ENCODE measurements around the gene MYO18B.

Gene MYO18B

DNA sequence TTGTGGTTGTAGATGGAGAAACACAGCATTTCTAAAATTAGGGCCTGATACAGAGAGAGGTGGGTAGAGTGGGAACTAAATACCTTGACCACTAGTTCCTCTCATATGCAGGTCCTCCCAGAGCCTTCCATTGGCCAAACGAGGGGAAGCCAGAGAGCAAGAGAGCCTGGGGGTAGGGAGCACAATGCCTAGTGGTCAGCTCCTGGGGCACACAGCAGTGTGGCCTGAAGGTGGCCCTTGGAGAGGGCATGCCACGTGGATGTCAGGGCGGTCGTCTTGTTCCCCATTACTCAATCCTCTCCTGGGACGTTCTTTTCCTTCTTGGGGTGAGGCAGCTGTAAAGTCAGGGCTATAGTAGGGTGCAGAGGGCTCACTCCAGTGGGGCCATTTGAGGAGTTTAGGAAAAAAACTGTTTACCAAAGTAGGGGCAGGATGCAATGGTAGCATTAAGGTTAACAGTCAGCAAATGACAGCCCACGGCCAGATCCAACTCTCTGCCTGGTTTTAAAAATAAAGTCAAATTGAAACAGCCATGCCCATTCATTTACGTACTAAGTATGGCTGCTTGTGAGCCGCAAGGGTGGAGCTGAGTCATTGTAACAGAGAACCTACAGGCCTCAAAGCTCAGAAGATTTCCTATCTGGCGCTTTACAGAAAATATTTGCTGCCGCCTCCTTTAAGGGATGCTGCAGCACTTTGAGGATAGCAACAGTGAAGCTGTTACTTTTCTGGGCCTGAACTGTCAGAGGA is 7.6 kb downstream of the MYO18B start:
- no peak for DNase-seq

DNA sequence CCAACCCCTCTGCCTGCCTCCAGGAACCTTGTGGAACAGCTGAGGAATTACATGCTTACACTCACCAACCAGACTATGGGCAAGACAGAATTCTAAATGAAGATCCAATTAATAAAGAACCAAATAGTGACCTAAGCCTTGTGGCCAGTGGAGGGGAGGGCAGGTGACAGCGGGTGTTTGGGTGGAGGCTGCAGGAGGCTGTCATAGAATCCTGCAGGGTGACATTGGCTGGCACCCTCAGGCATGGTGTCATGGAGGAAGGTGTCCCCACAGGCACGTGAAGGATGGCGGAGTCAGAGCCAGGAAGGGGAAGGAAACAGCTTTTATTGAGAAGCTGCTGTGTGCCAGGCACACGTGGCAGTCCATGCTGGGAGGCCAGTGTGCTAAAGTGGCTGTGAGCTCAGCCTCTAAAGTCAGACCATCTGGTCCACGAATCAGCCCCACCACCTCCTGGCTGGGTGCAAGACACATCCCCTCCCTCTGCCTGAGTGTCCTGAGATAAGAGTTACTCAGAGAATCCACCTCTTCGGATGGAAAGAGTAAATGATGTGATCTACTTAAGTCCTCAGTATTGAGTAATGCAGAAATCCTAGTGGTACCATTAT is 8.7 kb downstream of the MYO18B start:
- no peak for DNase-seq

DNA sequence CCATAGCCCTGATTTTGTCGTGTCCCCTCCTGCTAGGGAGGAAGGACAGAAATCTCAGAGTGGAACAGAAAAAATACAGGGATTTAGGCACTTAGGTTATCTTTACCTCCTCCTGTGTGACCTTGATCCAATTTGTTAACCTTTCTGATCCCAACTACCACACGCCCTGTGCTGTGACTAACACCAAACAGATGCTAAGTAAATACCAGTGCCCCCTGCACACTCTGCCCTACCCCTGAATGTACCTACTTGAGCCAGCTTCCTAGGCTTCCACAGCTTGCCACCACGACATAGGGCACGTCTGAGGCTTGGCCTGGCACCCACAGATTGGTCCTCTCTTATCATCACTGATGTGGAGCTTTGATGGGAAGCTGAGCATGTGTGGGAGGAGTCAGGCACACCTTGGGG is 9.2 kb downstream of the MYO18B start:
- no peak for DNase-seq

DNA sequence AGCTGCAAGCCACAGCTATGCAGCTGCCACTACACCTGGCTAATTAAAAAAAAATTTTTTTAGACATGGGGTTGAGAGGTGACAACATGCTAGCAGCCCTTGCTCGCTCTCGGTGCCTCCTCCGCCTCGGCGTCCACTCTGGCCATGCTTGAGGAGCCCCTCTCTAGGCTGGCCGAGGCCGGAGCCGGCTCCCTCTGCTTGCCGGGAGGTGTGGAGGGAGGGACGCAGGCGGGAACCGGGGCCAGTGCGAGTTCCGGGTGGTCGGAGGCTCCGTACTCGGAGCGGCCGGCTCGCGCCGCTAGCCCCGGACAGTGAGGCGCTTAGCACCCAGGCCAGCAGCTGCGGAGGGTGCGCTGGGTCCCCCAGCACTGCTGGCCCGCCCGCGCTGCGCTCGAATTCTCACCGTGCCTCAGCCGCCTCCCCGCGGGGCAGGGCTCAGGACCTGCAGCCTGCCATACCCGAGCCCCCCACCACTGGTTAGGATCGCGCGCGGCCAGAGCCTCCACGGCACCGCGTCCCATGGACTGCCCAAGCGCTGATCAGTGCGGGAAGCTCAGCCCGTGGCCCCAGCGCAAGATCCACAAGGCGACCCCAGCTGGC is 10.7 kb downstream of the MYO18B start:
- no peak for DNase-seq

DNA sequence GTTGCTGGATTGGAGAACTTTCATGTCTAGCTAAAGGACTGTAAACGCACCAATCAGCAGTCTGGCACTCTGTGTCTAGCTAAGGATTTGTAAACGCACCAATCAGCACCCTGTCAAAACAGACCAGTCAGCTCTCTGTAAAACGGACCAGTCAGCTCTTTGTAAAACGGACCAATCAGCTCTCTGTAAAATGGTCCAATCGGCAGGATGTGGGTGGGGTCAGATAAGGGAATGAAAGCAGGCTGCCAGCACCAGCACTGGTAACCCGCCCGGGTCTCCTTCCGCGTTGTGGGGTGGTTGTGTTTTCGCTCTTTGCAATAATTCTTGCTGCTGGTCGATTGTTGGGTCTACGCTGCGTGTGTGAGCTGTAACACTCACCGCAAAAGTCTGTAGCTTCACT is 11.3 kb downstream of the MYO18B start:
- DNase-seq, result no peak

DNA sequence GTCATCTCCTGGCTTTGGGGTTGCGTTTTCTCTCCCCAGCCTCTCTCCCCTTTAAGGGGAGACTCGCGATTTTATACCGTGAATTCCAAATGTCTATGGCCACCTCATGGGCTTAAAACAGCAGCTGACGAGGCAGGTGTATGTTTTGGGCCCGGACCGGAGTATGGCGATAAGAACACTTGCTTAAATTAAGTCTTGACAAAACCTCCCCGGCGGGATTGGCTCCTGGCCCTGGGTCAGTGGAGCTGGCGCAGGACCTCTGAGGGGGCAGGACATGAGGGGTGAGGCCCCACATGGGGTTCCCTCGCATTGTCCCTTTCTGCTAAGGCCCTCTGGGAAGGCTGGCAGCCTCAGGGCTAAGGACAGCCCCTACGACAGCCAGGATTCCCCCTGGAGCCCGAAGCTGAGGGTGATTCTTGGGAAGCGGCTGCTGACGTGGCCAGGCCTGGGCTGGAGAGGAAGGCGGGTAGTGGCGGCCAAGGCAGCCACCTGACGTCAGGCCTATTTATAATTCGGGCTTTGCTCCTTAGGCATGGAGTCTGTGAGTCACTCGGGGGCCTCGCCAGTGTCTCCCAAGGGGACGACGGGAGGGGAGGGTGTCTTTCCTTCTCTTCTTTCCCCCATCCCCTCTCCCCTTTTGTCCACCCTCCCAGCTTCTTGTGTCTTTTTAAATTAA is 12.7 kb downstream of the MYO18B start:
- DNase-seq, result no peak

DNA sequence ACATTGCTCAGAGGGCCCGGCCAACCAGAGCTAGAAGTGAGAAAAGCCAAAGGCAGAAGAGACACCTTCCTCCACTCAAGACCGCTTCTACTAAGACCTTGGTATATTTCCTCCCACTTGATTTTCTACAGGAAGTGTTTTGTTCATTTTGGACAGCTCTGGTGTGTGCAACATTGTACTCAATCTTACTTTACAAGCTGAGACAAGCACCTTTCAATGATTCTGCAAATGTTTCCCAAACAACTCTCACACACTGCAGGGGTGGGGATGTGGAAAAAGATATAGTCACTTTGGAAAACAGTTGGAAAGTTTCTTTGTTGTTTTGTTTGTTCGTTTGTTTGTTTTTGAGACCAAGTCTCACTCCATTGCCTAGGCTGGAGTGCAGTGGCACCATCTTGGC is 15.7 kb downstream of the MYO18B start:
- no peak for DNase-seq

DNA sequence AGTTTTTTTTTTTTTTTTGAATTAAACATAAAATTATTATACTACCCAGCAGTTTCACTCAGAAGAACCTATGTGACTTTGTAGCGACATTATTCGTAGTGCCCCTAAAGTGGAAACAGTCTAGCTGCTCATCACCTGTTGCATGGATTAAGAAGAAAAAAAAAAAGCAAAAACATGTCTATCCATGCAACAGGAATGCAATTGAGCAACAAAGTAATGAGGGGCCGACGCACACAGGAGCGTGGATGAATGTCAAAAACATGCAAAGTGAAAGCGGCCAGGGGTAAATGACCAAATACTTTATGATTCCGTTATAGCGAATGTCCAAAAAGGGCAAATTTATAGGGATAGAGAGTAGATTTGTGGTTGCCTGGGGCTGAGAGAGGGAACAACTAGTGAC is 16.3 kb downstream of the MYO18B start:
- no peak for DNase-seq

DNA sequence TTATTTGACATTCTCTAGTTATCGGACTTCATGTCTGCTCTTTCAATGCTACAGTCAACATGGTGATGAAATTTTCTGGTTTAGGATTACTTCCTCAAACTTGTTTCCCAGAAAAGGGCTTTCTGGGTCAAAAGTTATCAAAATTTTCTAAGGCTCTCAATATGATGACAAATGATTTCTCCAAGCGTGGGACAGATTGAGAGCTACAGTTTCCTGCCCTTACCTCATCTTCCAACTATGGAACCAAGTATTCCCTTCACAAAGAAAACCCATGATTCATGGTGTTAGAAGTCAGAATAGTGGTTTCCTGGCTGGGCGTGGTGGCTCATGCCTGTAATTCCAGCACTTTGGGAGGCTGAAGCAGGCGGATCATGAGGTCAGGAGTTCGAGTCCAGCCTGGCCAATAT is 17.8 kb downstream of the MYO18B start:
- DNase-seq, result no peak

DNA sequence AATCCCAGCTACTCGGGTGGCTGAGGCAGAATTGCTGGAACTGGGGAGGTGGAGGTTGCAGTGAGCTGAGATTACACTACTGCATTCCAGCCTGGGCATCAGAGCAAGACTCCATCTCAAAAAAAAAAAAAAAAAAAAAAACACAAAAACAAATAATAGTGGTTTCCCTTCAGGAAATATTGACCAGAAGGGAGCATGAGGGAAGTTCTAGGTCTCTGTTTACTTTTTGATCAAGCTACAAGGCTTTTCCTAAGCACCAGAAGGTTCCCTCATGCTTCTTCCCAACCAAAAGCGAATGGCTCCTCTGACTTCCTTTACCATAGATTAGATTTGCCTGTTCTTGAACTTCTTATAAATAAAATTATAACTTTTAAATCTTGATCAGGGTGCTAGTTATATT is 18.3 kb downstream of the MYO18B start:
- DNase-seq, result no peak

DNA sequence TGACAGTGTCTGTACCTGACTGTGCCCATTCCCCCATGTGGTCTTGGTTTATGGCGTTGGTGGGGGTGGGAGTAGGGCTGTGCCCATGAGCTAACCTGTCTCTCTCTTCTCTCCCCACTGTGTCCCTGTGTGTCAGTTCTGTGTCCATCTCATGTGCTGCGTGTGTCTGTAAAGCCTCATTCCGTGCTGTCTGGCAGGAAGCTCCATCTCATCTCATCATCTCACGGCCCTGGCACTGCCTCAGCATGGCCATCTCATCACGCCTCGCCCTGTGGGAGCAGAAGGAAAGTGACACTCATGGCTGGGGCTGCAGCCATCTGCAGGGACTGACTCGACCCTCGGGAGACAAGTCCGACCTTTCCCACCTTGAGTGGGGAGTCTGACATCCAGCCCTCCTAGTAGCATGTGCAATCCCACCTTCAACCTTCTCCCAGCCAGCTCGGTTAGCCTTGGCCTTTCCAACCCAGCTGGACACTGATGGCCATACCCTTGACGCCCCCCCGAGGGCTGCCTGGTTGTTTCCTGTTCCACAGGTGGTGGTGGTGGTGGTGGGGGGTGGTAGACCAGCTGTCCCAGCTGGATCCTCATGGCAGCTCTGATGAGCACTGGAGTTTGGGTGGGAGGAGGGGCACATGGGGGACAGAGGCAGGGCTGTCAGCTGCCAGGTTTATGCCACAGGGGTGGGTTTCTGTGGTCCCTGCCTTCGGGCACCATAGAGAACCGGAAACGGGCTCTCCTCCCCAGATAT is 19.0 kb downstream of the MYO18B start:
- DNase-seq, result no peak

DNA sequence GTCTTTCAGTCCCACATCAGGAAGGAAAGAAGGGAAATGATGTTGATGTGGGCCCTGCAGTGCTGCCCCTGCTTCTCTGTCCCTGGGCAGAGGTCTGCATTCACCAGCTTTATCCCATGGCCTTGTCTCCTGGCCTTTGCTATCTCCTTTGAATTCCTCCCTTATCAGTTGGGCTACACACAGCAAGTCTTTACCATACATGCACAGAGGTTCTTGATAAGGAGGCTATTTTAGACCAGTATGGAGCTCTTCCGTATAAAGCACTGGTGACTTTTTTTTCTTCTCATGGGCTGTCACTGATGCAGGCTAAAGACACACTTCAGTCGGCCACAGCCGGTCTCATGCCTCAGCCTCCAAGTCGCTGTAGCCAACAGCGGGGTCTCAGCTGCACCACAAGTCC is 20.2 kb downstream of the MYO18B start:
- no peak for DNase-seq

DNA sequence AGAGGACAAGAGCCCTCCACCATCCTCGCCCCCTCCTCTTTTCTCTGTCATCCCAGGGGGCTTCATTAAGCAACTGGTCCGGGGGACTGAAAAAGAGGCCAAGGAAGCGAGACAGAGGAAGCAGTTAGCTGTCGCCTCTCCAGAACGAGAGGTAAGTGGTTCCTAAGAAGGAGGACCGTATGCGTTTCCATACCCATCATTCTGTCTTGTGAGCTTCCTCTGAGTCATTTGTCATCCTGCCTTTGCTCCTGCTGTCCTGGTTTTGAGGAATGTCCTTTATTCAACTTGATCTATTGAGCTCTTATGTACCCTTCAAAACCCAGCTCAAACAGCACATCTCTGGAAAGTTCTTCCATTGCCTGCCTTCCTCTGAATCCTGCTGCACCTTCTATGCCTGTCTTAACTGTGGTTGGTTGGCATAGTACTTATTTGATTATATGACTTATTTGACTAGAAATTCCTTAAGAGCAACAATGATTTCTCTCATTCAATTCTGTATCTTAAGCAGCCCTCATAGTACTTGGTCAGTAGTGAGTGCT is 21.3 kb downstream of the MYO18B start:
- no peak for DNase-seq

DNA sequence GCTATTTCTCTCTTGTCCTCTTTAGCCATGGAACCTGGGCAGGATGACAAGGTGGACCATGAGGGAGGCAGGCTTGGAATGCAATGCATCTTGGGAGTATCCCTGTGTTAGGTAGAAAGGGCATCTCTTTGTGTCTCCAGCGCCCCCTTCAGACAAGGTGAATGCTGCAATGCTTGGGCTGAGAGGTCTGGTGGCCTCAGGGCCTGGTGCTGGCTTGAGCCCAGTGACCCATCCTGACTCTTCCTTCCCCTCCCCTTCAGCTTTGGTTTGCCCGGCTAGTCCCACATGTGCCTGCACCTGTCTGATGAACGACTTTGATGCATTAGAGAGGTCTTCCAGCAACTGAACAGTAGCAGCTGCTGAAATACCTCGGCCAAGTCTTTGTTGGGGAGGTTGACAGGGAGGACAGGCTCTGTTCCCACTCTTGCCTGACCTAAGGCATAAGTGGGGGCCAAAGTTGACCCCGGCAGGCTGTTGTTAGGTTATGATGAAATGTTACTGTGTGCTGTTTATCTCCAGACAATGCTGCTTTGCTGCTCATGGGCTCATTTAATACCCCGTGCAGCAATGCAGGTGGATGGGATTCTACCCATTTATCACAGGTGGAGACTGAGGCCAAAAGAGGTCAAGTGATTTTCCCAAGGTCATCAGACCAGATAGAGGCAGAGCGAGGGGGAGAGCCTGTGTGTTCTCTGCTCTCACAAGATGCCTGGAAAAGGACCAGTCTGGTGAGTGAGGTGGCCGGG is 22.5 kb downstream of the MYO18B start:
- DNase-seq, result no peak

DNA sequence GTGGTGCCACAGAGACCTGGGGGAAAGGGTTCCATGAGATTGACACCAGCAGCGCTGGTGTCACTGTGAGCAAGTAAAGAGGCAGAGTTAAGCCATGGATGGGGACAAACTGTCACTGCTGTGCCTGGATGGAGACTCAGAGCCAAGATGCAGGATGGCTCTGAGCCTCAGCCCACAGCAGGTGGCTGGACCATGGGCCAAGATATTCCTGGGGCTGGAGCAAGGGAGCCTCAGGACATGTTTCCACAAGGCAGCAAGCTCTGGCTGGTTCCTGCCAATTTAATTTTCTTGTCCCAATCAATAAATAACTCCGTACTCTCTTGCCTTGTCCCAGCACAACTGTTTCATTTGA is 23.0 kb downstream of the MYO18B start:
- no peak for DNase-seq

DNA sequence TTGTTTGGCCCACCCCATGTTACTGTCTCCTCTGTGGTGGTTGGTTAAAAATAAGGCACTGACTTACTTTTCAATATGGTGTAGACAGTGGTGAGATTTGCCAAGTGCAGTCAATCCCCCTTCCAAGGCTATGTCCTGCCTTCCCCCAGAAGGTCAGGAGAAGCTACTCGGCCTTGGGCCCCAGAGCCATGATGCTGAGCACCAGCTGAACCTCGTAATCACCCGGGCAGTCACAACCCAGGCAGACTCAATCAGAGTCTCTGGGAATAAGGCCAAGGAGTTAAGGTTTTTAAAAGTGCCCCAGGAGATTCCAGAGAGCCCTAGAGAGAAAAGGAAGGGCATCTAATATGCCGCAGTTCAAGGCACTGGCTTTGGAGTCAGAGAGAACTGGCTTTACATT is 23.8 kb downstream of the MYO18B start:
- no peak for DNase-seq

DNA sequence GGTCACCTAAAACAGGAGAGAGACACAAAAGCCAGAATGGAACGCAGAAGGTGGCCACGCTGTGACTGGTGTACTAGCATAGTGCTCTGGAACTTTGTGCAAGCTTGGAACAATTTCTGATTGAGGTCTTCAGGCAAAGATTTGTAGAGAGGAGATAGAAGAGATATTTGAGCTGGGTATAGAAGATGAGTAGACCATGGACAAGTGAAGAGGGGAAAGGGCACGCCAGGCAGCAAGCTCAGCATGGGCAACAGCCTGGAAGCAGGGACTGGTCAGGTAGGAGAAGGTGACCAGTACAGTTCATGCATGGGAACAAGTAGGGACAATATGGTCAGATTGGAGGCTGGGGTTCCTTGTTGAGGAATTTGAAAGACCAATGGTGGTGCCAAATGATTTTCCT is 24.4 kb downstream of the MYO18B start:
- no peak for DNase-seq

DNA sequence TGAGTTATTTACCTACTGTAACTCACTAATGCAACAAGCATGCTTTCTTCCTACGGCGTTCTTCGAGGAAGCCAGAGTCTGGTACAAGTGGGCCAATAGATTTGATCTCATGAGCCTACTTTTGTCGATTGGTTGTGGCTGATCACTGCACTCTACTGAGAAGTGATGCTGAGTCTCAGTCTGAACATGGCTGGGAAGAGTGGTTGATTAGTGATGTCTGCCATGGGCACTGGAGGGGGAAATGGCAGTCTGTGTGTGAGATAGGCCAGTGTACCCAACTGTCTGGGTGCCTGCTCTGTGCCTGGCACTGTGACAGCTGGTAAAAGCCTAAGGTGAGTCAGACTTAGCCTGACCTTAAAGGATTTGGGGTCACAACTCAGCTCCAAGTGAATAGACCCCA is 28.3 kb downstream of the MYO18B start:
- DNase-seq, result no peak

DNA sequence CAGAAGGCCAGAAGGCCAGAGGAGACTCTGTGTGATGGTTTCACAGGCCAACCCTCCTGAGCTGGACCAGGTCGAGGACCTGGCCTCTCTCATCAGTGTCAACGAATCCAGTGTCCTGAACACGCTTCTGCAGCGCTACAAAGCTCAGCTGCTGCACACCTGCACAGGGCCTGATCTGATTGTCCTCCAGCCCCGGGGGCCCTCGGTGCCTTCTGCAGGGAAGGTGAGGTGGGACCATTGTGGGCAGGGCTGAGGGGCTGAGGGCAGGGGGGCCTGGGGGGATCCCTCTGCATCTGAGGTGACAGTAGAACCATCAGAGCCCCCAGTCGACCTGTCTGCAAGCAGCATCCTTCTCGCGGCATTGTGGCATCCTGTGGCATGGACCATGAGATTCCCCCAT is 30.3 kb downstream of the MYO18B start:
- no peak for DNase-seq

DNA sequence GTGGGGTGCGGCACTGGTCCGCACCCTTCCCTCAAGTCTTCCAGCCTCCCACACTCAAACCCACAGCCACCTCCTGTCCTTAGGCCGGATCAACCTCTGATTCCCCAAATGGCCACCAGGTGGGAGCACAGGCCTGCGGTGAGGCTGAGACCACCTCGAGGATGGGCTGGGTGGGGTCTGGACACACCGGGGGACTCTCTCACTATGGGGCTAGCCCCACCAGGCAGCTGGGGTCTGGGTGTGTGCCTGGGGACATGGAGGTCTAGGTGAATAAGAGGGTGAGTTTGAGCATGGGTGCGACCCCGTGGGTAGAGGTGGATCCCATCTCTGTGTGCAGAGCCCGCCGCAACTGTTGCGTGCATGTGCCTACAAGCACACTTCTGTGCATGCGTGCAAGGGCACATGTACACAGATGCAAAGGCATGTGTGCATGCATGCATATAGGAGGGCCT is 32.6 kb downstream of the MYO18B start:
- no peak for DNase-seq

DNA sequence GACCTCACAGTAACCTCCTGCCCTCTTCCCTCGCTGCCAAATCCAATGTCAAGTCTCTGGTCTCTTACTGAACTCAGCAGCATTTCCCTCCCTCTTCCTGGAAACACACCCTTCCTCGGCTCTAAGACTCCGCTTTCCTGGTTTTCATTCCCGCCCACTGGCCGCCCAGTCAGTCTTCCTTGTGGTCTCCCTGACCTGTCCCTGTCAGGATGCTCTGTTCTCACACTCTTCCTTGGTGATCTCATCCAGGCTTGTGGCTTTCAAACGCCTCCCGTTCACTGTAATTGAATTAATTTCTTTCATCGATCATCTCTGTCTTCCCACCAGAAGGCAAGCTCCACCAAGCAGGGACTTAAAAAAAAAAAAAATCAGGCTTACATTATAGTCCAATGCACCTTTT is 33.5 kb downstream of the MYO18B start:
- no peak for DNase-seq

DNA sequence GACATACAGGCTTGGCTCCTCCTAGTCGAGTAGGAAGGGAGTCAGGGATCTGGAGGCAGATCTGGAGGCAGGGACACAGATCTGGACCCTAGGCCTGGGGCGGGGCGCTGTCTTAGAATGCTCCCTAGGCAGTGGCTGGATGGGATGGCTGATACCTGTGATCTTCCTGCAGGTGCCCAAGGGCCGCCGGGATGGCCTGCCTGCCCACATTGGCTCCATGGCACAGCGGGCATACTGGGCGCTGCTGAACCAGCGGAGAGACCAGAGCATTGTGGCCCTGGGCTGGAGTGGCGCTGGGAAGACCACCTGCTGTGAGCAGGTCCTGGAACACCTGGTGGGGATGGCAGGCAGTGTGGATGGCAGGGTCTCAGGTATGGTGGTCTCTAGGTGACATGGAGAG is 35.4 kb downstream of the MYO18B start:
- DNase-seq, result no peak
